ENCODE results near the gene LYRM9. TPM values are rescaled to one million over a fixed set of nuclear protein-coding genes. Genes with fewer than 3 reads are reported as not detected.
A peak's percentile ranks its signal among the peaks of the same experiment; 100 is the strongest.
"Not testable (repeated sequence)": the region's sequence is repeated elsewhere in the genome, so short reads cannot be mapped to it uniquely, and the experiment has no call there.

The LYRM9 gene
- total RNA-seq, 1 experiment from 2014 or later, result 6.4 TPM

- no peaks in the 10 kb centered on the region for H3K4me1 Mint-ChIP-seq (ENCODE audit: insufficient read depth, unreplicated experiment)
- H3K36me3 Mint-ChIP-seq (ENCODE audit: insufficient read depth, unreplicated experiment), result no peaks in the 10 kb centered on the region
- H3K27me3 Mint-ChIP-seq (ENCODE audit: insufficient read depth, unreplicated experiment), result no peaks in the 10 kb centered on the region
- H3K27ac Mint-ChIP-seq (ENCODE audit: low read depth, unreplicated experiment), result no peak overlapping the region
- TF ChIP-seq, protein P1, sequence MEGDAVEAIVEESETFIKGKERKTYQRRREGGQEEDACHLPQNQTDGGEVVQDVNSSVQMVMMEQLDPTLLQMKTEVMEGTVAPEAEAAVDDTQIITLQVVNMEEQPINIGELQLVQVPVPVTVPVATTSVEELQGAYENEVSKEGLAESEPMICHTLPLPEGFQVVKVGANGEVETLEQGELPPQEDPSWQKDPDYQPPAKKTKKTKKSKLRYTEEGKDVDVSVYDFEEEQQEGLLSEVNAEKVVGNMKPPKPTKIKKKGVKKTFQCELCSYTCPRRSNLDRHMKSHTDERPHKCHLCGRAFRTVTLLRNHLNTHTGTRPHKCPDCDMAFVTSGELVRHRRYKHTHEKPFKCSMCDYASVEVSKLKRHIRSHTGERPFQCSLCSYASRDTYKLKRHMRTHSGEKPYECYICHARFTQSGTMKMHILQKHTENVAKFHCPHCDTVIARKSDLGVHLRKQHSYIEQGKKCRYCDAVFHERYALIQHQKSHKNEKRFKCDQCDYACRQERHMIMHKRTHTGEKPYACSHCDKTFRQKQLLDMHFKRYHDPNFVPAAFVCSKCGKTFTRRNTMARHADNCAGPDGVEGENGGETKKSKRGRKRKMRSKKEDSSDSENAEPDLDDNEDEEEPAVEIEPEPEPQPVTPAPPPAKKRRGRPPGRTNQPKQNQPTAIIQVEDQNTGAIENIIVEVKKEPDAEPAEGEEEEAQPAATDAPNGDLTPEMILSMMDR (IDR thresholded peaks at IDR 0.05; ENCODE audit: unreplicated experiment), result no peak
- H3K9me3 Mint-ChIP-seq (ENCODE audit: unreplicated experiment), result no peaks in the 10 kb centered on the region
- CTCF ChIA-PET, result interaction anchor here (0.9 to 1.2 kb wide), 3 partner anchors 22 to 479 kb away, joined by 3 to 4 read pairs (median 3); no protein-coding TSS in a partner anchor
- POLR2A ChIA-PET, result no interaction called here
- peak; percentile 52 for DNase-seq (ENCODE audit: unreplicated experiment)
- intact Hi-C loops (cut with micrococcal nuclease), result no loop called here
- H3K4me3 Mint-ChIP-seq (ENCODE audit: unreplicated experiment), result no peak overlapping the region
- BruUV-seq (replicated peaks), result no TSS peak
These were observed 58.6 kb downstream of the LYRM9 start for GRCh38 chr17:27834571-27834970.

- no peaks in the 10 kb centered on the region for H3K27me3 Mint-ChIP-seq (ENCODE audit: insufficient read depth, unreplicated experiment)
- TF ChIP-seq, protein P1 (IDR thresholded peaks at IDR 0.05; ENCODE audit: unreplicated experiment), result no peak
- no peak overlapping the region for H3K4me3 Mint-ChIP-seq (ENCODE audit: unreplicated experiment)
- no TSS peak for BruUV-seq (replicated peaks)
- no peak for DNase-seq (ENCODE audit: unreplicated experiment)
- POLR2A ChIA-PET, result interaction anchor here (0.6 kb wide), 1 partner anchor 20 kb away, joined by 3 read pairs; no protein-coding TSS in a partner anchor
- no peak overlapping the region for H3K27ac Mint-ChIP-seq (ENCODE audit: low read depth, unreplicated experiment)
- no peaks in the 10 kb centered on the region for H3K9me3 Mint-ChIP-seq (ENCODE audit: unreplicated experiment)
- intact Hi-C loops (cut with micrococcal nuclease), result no loop called here
- CTCF ChIA-PET, result interaction anchor here (0.6 to 1.3 kb wide), 4 partner anchors 48 to 1459 kb away, joined by 3 to 5 read pairs (median 3); no protein-coding TSS in a partner anchor
- no peaks in the 10 kb centered on the region for H3K36me3 Mint-ChIP-seq (ENCODE audit: insufficient read depth, unreplicated experiment)
- no peaks in the 10 kb centered on the region for H3K4me1 Mint-ChIP-seq (ENCODE audit: insufficient read depth, unreplicated experiment)
These were observed 60.3 kb downstream of the LYRM9 start for GRCh38 chr17:27832831-27833230.

GRCh38 chr17:27829888-27830287, 63.3 kb downstream of the LYRM9 start:
- H3K4me3 Mint-ChIP-seq (ENCODE audit: unreplicated experiment); H3K27ac Mint-ChIP-seq (ENCODE audit: low read depth, unreplicated experiment); BruUV-seq (replicated peaks); H3K27me3 Mint-ChIP-seq (ENCODE audit: insufficient read depth, unreplicated experiment); POLR2A ChIA-PET; H3K36me3 Mint-ChIP-seq (ENCODE audit: insufficient read depth, unreplicated experiment); H3K4me1 Mint-ChIP-seq (ENCODE audit: insufficient read depth, unreplicated experiment); CTCF ChIA-PET; H3K9me3 Mint-ChIP-seq (ENCODE audit: unreplicated experiment); intact Hi-C loops (cut with micrococcal nuclease): not testable (repeated sequence)
- DNase-seq (ENCODE audit: unreplicated experiment), result peak; percentile 28

DNA sequence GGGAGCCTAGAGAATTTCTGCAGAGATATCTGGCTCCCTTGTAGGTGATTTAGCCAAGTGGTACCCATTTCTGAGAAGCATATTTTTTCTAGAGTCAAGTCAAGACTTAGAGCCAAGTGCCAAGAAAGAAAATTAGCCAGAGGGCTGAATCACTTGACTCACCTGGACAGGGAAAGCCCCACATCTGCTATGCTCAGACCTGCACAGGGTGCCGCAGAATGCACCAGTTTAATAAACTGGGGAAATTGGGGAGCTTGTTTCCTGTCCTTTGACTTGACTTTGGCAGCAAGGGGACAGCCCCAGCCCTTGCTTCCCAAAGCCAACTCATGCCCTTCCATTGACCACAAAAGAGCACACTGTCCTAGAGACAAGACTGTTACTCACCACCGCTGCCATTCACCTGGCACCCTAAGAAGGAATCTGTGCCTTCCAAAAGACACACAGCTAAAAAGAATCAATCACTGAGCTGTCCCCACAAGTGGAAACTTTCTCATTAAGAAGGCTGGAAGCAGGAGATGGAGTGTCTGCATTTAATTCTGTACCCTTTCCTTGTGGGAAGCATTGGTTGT, 63.9 kb downstream of the LYRM9 start:
- ChIA-PET CTCF (interaction anchor here (0.7 to 1.7 kb wide), 2 partner anchors 51 to 70 kb away, joined by 3 to 4 read pairs; no protein-coding TSS in a partner anchor), POLR2A (interaction anchor here (1.2 kb wide), 1 partner anchor 21 kb away, joined by 6 read pairs; no protein-coding TSS in a partner anchor)
- H3K36me3 Mint-ChIP-seq (ENCODE audit: insufficient read depth, unreplicated experiment); BruUV-seq (replicated peaks); intact Hi-C loops (cut with micrococcal nuclease); H3K4me1 Mint-ChIP-seq (ENCODE audit: insufficient read depth, unreplicated experiment); H3K27me3 Mint-ChIP-seq (ENCODE audit: insufficient read depth, unreplicated experiment); H3K9me3 Mint-ChIP-seq (ENCODE audit: unreplicated experiment); DNase-seq (ENCODE audit: unreplicated experiment); H3K27ac Mint-ChIP-seq (ENCODE audit: low read depth, unreplicated experiment); H3K4me3 Mint-ChIP-seq (ENCODE audit: unreplicated experiment): not testable (repeated sequence)

Other genes starting within 250 kb of the LYRM9 start
- gene NOS2, start 92.8 kb downstream of the LYRM9 start, total RNA-seq (2022), result not detected in 2 replicates
- 14.6 and 15.0 TPM in 2 replicates for gene NLK, start 149.3 kb upstream of the LYRM9 start, total RNA-seq (2022)